DND-41 (cell line): ENCODE results near the gene SCP2D1.

ENCODE experiments used
- ATAC-seq: fragments of 200-7000 bp; cut with Tn5 transposase; 3 replicates; pipeline ENCODE4 v1.9.1; 2021; ENCODE audit warnings: low read depth; ENCODE audit not compliant: insufficient read depth
- DNase-seq: peaks from one replicate; pipeline ENCODE4 v3.0.0-alpha.2; 2020
- H2AFZ ChIP-seq: 2 replicates; pipeline ENCODE4 v1.6.0; 2012; ENCODE audit warnings: low read depth, low read length
- H3K27ac ChIP-seq: 2 replicates; pipeline ENCODE4 v1.5.1; 2012; ENCODE audit warnings: low read length, inconsistent platforms
- H3K27me3 ChIP-seq: fragments of 200-600 bp; sonication (generic); 2 replicates; pipeline ENCODE4 v1.6.0; 2012; ENCODE audit warnings: low read length, mild to moderate bottlenecking, inconsistent platforms; ENCODE audit not compliant: insufficient read depth, poor library complexity
- H3K36me3 ChIP-seq: 2 replicates; pipeline ENCODE4 v1.5.1; 2012; ENCODE audit warnings: low read length, inconsistent platforms; ENCODE audit not compliant: insufficient read depth
- H3K4me1 ChIP-seq: 2 replicates; pipeline ENCODE4 v1.5.1; 2012; ENCODE audit warnings: mild to moderate bottlenecking, low read length; ENCODE audit not compliant: insufficient read depth
- H3K4me2 ChIP-seq: 2 replicates; pipeline ENCODE4 v1.6.0; 2012; ENCODE audit warnings: mild to moderate bottlenecking, moderate library complexity, low read length, inconsistent platforms; ENCODE audit not compliant: insufficient read depth
- H3K4me3 ChIP-seq, 2 experiments: fragments of 200-600 bp in 1 of 2; shearing (Covaris generic) in 1 of 2; 2 replicates each; pipeline ENCODE4 v1.5.1; 2012 to 2016; ENCODE audit warnings: inconsistent platforms in 2 of 2, low read length in 2 of 2, mild to moderate bottlenecking in 2 of 2, low read depth in 1 of 2, moderate library complexity in 1 of 2
- H3K79me2 ChIP-seq: 2 replicates; pipeline ENCODE4 v1.6.0; 2012; ENCODE audit warnings: low read length, inconsistent platforms; ENCODE audit not compliant: insufficient read depth
- H3K9ac ChIP-seq: 2 replicates; pipeline ENCODE4 v1.6.0; 2012; ENCODE audit warnings: low read depth, mild to moderate bottlenecking, inconsistent platforms, low read length, moderate library complexity
- H3K9me3 ChIP-seq: 2 replicates; pipeline ENCODE4 v1.5.1; 2012; ENCODE audit warnings: low read length, moderate library complexity, mild to moderate bottlenecking, inconsistent platforms; ENCODE audit not compliant: insufficient read depth, severe bottlenecking
- H4K20me1 ChIP-seq: 2 replicates; pipeline ENCODE4 v1.6.0; 2012; ENCODE audit warnings: low read length; ENCODE audit not compliant: insufficient read depth
- EZH2 ChIP-seq: IDR thresholded peaks from 3 replicates; pipeline ENCODE4 v1.6.1; 2012; ENCODE audit warnings: borderline replicate concordance, low read depth, mild to moderate bottlenecking, moderate library complexity, low read length, inconsistent platforms; ENCODE audit not compliant: severe bottlenecking
- TF ChIP-seq, protein P1 (sequence below): IDR thresholded peaks from 2 replicates; pipeline ENCODE4 v1.5.1; 2012; ENCODE audit warnings: borderline replicate concordance, low read length, moderate library complexity, mild to moderate bottlenecking; ENCODE audit not compliant: poor library complexity, severe bottlenecking; ENCODE audit errors: extremely low read depth

Gene SCP2D1

DNA sequence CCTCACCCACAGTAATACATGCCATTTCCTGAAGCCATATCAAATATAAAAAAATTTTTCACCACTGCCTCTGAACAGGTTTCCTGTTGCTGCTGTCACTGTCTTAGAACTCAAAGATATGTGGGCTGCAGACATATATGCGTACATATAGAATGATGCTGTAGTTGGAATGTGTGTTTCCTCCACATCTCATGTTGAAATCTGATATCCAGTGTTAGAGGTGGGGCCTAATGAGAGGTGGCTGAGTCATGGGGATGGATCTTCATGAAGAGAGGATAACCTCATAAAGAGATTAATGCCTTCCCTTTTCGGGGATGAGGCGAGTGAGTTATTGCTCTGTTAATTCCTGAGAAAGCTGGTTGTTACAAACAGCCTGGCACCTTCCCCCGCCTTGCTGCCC lies 7.7 kb upstream of the SCP2D1 start:
- H3K27ac ChIP-seq: no peak overlapping the region
- H3K79me2 ChIP-seq: no peaks in the 10 kb centered on the region
- H4K20me1 ChIP-seq: no peaks in the 10 kb centered on the region
- H3K4me2 ChIP-seq: no peak overlapping the region
- no peak overlapping the region for H3K9ac ChIP-seq
- H3K9me3 ChIP-seq: no peaks in the 10 kb centered on the region
- no peaks in the 10 kb centered on the region for H3K27me3 ChIP-seq
- ATAC-seq: no peak
- no peak overlapping the region for H2AFZ ChIP-seq
- DNase-seq: no peak
- H3K36me3 ChIP-seq: no peaks in the 10 kb centered on the region
- TF ChIP-seq, protein P1, sequence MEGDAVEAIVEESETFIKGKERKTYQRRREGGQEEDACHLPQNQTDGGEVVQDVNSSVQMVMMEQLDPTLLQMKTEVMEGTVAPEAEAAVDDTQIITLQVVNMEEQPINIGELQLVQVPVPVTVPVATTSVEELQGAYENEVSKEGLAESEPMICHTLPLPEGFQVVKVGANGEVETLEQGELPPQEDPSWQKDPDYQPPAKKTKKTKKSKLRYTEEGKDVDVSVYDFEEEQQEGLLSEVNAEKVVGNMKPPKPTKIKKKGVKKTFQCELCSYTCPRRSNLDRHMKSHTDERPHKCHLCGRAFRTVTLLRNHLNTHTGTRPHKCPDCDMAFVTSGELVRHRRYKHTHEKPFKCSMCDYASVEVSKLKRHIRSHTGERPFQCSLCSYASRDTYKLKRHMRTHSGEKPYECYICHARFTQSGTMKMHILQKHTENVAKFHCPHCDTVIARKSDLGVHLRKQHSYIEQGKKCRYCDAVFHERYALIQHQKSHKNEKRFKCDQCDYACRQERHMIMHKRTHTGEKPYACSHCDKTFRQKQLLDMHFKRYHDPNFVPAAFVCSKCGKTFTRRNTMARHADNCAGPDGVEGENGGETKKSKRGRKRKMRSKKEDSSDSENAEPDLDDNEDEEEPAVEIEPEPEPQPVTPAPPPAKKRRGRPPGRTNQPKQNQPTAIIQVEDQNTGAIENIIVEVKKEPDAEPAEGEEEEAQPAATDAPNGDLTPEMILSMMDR: no peak
- no peak overlapping the region for H3K4me3 ChIP-seq
- H3K4me1 ChIP-seq: no peaks in the 10 kb centered on the region

DNA sequence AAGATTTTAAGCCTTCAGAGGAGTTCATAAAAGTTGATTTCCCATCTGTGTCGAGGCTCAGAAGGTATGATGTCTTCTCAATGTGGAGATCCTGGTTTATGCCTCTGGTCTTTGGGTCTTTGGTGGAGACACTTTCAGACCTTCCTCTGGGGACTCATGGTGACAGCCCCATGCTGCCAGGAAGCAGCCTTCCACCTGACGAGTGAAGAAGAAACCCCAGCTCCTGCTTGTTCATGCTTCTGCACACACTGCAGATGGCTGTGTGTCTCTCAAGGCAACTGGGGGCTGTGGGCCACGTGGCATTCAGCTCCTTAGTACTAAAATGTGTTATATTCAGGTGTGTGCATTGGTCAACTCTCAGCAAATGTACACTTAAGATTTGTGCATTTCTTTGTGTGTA lies 4.9 kb upstream of the SCP2D1 start:
- ATAC-seq (no peak), DNase-seq (no peak)
- H2AFZ ChIP-seq: no peak overlapping the region
- no peaks in the 10 kb centered on the region for H3K79me2 ChIP-seq
- no peak overlapping the region for H3K9ac ChIP-seq
- no peaks in the 10 kb centered on the region for H4K20me1 ChIP-seq
- no peak overlapping the region for H3K27ac ChIP-seq
- no peak for TF ChIP-seq EZH2
- TF ChIP-seq, protein P1: no peak
- H3K4me2 ChIP-seq: no peak overlapping the region
- peaks cover 5% of the 10 kb centered on the region for H3K27me3 ChIP-seq
- no peaks in the 10 kb centered on the region for H3K36me3 ChIP-seq
- H3K9me3 ChIP-seq: no peaks in the 10 kb centered on the region
- H3K4me1 ChIP-seq: no peaks in the 10 kb centered on the region
- H3K4me3 ChIP-seq: no peak overlapping the region

DNA sequence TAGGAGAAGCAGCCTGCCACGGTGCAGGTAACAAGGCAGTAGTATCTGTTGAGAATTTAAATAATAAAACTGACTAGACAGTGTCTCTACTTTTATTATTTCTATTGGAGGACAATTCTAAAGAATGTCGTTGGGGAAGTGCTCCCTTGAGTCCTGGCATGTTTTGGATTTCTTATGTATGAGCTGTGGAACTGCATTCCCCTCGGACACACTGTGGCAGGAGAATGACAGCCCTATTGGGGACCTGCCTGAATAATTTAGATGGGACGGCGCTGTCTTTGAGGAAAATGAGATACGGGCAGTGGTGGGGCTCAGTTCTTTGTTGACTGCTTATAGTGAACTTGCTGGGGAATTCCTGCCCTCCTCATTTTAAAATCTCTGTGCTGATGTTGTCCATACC lies 2.4 kb upstream of the SCP2D1 start:
- no peak for DNase-seq
- no peaks in the 10 kb centered on the region for H3K79me2 ChIP-seq
- no peak for TF ChIP-seq EZH2
- TF ChIP-seq, protein P1: no peak
- no peaks in the 10 kb centered on the region for H3K9me3 ChIP-seq
- H2AFZ ChIP-seq: no peak overlapping the region
- H3K36me3 ChIP-seq: no peaks in the 10 kb centered on the region
- H3K4me3 ChIP-seq: no peak overlapping the region
- H3K9ac ChIP-seq: no peak overlapping the region
- ATAC-seq: no peak
- no peaks in the 10 kb centered on the region for H3K4me1 ChIP-seq
- no peak overlapping the region for H3K4me2 ChIP-seq
- H3K27ac ChIP-seq: no peak overlapping the region
- no peaks in the 10 kb centered on the region for H4K20me1 ChIP-seq
- peaks cover 5% of the 10 kb centered on the region for H3K27me3 ChIP-seq

DNA sequence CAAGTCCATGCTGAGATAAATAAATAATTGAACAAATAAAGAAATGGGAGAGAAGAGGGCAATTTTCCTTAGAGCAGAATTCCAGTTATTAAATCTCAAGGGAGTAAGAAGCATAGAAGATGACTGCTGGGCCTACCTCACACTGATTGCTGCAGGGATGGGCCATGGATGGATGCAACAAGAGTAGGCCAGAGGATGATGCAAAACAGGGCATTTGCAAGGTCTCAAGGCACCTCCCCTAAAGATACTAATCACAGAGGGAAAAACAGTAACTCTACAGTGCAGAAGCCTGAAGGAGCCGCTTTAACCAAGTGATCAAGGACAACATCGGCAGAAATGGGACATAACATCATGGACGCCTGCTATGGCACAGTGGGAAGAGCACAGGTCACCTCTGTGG lies 1.7 kb upstream of the SCP2D1 start:
- H3K27ac ChIP-seq: no peak overlapping the region
- H3K4me3 ChIP-seq: no peak overlapping the region
- no peak for DNase-seq
- TF ChIP-seq, protein P1: no peak
- TF ChIP-seq EZH2: no peak
- no peaks in the 10 kb centered on the region for H3K79me2 ChIP-seq
- H3K4me2 ChIP-seq: no peak overlapping the region
- no peaks in the 10 kb centered on the region for H4K20me1 ChIP-seq
- no peaks in the 10 kb centered on the region for H3K4me1 ChIP-seq
- no peaks in the 10 kb centered on the region for H3K9me3 ChIP-seq
- no peak overlapping the region for H3K9ac ChIP-seq
- peaks cover 5% of the 10 kb centered on the region for H3K27me3 ChIP-seq
- H3K36me3 ChIP-seq: no peaks in the 10 kb centered on the region
- no peak for ATAC-seq
- H2AFZ ChIP-seq: no peak overlapping the region
